GM12865 (cell line): ENCODE data around the gene PNMA6E.
A peak's percentile ranks its signal among the peaks of the same experiment; 100 is the strongest.

Experiments
- DNase-seq: peaks from one replicate; pipeline ENCODE4 v3.0.0; 2010; ENCODE audit warnings: low read depth
- H3K4me3 ChIP-seq: 2 replicates; pipeline ENCODE4 v1.5.1; 2011; ENCODE audit warnings: mild to moderate bottlenecking, low read depth, low read length, control low read depth
- TF ChIP-seq, protein P1 (sequence below): IDR thresholded peaks from 2 replicates; pipeline ENCODE4 v1.5.1; 2011; ENCODE audit warnings: low read length, control low read depth, low read depth, inconsistent platforms; ENCODE audit not compliant: insufficient read depth; ENCODE audit errors: missing control alignments

Gene PNMA6E

GRCh38 chrX:153411988-153412574, 10.9 kb upstream of the PNMA6E start:
- H3K4me3 ChIP-seq = no peak overlapping the region
- DNase-seq = no peak
- TF ChIP-seq, protein P1, sequence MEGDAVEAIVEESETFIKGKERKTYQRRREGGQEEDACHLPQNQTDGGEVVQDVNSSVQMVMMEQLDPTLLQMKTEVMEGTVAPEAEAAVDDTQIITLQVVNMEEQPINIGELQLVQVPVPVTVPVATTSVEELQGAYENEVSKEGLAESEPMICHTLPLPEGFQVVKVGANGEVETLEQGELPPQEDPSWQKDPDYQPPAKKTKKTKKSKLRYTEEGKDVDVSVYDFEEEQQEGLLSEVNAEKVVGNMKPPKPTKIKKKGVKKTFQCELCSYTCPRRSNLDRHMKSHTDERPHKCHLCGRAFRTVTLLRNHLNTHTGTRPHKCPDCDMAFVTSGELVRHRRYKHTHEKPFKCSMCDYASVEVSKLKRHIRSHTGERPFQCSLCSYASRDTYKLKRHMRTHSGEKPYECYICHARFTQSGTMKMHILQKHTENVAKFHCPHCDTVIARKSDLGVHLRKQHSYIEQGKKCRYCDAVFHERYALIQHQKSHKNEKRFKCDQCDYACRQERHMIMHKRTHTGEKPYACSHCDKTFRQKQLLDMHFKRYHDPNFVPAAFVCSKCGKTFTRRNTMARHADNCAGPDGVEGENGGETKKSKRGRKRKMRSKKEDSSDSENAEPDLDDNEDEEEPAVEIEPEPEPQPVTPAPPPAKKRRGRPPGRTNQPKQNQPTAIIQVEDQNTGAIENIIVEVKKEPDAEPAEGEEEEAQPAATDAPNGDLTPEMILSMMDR = no peak

GRCh38 chrX:153411255-153411987, 10.3 kb upstream of the PNMA6E start, which contains the start of gene ZFP92:
ZFP92 (plus strand) TSS chrX:153411472; CDS start chrX:153418323, 6,851 bp downstream.
- no peak for DNase-seq

DNA sequence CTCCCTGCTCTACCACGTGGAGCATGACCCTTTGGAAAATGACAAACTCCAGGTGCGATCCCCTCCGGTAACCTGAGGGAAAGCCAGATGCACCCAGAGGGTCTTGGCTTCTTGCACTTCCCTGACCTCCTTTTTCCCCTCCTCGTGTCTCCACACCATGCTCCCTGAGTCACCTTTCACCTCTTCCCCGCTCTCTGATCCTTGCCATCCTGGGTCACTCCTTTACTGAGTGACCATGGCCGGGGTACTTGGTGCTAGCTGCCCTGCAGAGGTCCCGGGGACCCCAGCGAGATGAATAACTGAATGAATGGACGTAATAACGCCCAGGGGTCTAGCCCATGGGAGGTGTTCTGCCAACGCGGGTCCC, 9.7 kb upstream of the PNMA6E start:
- TF ChIP-seq, protein P1 = no peak
- H3K4me3 ChIP-seq = no peak overlapping the region
- no peak for DNase-seq

More at GRCh38 chrX:153411255-153411987, 10.3 kb upstream of the PNMA6E start, which contains the start of gene ZFP92:
- peak within 1 kb of the TSS; percentile 13; the same call in 1 of the 2 replicates for H3K4me3 ChIP-seq
- TF ChIP-seq, protein P1 = no peak

GRCh38 chrX:153410373-153410772, 9.2 kb upstream of the PNMA6E start:
- no peak for DNase-seq
- TF ChIP-seq, protein P1 = no peak
- H3K4me3 ChIP-seq = no peak overlapping the region

DNA sequence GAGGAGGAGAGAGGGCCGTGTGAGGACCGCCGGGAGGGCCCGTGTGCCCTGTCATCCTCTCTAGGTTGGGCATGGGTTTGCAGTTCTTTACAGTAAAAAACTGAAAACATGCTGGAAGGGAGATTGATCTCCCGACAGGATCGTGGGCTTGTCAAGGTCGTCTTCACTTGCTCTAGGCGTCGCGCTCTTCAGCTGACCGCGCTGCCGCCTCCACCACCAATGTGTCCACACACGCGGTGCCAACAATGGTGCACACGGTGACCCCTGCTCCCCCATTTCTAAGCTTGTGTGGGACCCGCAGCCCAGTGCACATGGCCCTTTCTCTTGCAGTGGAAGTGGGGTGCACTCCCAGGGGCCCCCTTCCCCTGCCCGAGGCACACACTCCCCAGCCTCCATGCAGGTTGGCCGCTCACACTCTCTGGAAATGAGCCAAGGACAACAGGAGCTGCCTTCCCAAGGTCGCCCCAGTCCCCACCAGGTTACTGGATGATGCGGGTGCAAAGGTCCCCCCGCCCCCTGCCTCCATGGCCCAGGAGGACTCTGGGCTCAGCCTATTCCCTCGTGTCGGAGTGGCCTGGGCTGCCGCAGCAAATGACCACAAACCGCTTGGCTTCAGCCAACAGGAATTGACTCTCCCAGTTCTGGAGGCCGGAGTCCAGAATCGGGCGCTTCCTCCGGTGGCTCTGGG, 8.4 kb upstream of the PNMA6E start:
- TF ChIP-seq, protein P1 = no peak
- H3K4me3 ChIP-seq = no peak overlapping the region
- DNase-seq = no peak

- TF ChIP-seq, protein P1 = no peak
- no peak for DNase-seq
- H3K4me3 ChIP-seq = no peak overlapping the region
Observed at GRCh38 chrX:153408871-153409351, 7.8 kb upstream of the PNMA6E start.
